GM18909 (cell line): ENCODE data around the gene BLOC1S5.

Experiments
- ATAC-seq: cut with Tn5 transposase; IDR thresholded peaks from one replicate; pipeline ENCODE4 v1.9.1; 2021; ENCODE audit warnings: mild to moderate bottlenecking; ENCODE audit not compliant: unreplicated experiment, poor library complexity

Gene BLOC1S5, protein sequence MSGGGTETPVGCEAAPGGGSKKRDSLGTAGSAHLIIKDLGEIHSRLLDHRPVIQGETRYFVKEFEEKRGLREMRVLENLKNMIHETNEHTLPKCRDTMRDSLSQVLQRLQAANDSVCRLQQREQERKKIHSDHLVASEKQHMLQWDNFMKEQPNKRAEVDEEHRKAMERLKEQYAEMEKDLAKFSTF

DNA sequence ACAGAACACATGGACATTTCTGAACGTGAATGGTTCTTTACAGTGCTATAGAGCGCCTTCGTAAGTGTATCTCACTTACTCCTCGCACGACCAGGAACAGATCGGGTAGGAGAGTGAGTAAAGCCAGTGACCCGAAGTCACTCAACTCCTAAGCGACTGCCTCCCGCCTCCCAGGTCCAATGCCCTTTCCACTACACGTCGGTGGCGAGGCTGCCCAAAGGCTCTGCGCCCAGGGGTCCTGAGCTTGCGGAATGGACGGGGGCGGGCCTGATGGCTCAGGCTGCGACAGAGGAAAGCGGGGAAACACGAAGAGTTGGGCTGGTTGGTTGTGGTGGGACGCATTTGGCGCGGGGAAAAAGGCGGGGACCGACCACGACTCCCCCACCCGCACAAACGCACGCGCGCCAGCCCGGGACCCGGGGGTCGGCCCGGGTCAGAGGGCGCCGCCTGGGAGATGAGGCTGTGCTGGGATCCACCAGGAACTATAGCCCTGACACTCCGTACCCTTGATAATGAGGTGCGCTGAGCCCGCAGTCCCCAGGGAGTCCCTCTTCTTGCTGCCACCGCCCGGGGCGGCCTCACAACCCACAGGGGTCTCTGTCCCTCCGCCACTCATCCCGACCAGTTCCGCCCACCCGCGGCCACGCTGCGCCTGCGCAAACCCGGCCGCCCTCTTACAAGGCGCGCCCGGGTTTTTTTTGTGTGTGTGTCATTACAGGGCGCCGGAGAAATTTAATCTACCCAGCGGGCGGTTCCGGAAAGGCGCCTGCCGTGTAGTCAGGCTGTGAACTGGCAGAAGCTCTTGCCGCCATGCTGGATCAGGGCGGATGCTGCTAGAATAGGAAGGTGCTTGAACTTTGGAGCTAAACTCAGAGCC, at the start of gene BLOC1S5:
Gene BLOC1S5 (minus strand): TSS at position 629 of the 877 bp plus-strand sequence. CDS start 13 bp downstream, at position 616.
- peak; percentile 92 for ATAC-seq

DNA sequence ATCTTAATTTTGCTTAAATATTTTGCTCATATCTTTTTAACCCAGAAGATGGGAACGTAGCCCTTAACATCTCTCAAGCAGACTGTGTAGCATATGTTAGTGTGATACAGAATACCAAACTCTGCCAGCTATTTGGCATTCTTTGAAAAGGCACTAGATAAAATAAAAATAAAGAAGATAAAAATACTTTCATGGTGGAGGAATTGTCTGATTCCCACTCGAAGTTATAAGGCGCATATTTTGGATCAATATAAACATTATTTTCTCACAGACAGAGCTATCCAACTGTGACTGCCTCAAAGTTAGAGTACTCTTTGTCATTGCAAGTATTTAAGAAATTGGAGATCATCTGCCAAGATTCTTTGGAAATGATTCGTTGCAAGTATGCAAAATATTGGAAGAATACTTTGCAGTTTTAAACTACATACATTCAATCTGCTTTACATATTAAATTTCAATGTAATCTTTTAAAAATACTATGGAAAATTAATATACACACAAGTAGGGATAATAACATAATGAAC, 49.0 kb upstream of the BLOC1S5 start:
- no peak for ATAC-seq

DNA sequence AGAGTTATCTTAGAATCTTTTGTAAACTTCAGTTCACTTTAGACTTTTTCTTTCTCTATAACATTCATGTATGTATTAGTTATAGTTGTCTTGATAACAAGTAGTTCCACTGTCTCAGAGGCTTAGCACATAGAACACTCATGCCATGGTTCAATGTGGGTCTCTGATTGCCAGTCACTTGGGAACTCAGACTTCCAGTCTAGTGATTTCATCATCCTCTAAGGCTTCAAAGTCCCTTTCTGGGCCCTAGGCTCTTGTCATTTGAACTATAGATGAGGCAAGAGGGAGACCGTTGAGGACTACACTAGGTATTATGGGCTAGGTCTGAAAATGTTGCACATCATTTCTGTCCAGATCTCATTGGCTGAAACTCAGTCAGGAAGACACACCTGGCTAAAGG, 46.5 kb upstream of the BLOC1S5 start:
- ATAC-seq = no peak

DNA sequence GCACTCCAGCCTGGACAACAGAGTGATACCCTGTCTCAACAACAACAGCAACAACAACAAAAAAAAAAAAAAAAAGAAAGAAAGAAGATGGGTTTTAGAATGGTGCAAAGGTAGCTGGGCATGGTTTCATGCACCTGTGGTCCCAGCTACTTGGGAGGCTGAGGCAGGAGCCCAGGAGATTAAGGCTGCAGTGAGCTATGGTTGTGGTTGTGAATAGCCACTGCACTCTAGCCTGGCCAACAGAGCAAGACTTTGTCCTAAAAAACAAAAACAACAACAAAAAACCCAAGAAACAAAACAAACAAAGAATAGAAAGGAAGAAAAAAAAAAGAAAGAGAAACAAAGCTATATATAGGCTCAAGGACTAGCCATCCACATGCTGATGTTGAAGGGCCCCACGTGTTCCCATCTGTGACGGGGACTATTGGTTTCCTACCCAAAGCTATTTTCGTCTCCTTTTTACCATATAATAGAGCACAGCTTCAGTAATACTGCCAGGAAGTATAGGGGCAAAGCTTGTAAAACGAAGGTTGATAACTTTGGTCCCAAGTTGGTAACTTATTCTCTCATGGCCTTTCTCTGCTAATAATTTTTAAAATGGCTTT, 46.0 kb upstream of the BLOC1S5 start:
- peak; percentile 79 for ATAC-seq

DNA sequence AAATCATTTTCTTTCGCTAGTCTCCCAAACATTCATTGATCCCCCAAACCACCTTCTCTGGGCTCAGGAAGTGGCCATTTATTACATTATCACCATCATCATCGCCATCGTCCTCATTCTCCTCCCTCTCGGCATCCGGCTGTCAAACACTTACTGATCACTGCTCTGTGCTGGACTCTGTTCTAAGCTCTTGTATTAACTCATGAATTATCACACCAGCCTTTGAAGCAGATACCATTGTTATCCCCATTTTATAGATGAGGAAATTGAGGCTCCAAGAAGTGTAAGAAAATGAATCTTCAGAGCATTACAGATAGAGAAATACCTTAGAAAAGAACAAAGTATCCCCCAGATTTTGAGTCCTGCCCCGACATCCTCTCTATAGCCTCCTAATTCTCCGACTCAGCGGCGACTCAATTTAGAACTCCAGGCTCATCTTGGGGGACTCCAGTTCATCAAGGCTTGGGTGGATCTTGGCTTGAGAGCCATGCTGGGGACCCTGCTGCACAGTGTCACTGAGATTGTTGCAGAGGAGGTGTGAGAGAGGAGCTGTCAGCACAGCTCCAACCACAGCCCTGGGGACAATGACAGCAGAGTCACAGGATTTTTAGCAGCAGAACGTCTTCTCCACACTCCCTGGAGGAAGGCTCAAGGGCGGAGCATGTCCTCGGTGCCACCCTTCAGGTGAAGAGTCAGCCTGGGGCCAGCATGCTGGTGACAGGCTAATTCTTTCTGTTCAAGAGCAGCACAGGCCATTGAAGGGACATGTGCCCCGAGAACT, 44.8 kb upstream of the BLOC1S5 start:
- ATAC-seq = no peak

DNA sequence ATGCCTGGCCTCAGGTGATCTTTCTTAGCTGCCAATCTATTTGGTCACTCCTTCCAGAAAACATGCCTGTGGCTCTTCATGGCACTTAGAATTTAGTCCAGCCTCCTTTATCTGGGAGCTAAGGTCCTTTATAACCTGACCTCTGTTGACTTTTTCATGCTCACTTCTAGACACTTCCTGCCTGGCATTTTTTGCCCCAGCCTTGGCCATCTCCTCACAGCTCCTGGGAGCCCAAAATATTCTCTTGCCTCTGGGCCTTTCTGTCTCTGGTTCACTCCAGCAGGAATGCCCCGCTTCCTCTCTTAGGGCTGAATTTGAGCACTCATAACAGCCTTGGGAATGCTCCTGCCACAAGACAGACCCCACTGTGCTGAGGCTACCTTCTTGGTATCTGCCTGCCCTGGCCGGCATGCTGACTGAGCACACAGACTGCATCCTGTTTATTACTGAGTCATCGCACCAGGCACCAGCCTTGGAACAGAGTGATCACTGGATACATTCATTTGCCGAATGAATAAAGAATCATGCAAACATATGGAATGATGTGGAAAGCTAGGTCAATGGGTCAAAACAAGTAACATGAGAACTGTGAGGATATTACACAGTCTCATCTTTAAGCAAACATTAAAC, 44.0 kb upstream of the BLOC1S5 start:
- no peak for ATAC-seq

DNA sequence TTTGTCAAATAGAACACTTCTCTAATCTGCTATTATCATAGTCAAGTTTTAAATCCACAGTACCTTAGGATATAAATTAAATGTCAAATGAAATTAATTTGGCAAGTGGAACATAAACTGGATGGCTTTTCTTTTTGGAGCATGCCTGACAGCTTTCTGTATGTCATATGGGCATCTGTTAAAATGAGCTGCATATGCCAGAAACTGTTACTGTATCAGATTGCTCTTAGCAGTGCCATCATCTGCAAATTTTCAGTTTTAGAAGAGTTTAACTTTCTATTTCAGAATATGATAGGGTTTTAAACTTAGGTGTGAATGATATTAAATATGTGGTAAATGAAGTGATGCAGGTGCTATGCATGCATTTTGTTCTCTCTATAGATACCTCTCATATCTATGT, 41.6 kb upstream of the BLOC1S5 start:
- no peak for ATAC-seq

DNA sequence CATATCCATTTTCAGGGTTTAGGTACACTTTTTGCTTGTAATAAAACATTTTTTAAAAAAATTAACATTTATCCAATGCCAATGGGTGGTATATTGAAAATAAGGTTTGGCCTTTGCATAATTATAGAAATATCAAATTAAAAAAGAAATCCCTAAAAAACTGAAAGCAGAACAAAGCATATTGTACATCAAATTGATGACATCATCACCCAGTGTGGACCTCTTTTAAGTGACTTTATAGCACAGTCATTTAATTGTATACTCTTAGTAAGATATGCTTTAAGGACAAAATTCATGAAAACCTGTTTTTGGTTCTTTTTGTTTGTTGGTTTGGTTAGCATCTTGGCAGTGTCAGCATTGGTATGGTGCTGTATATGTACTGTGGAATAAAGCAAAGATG, 39.5 kb upstream of the BLOC1S5 start:
- ATAC-seq = no peak

DNA sequence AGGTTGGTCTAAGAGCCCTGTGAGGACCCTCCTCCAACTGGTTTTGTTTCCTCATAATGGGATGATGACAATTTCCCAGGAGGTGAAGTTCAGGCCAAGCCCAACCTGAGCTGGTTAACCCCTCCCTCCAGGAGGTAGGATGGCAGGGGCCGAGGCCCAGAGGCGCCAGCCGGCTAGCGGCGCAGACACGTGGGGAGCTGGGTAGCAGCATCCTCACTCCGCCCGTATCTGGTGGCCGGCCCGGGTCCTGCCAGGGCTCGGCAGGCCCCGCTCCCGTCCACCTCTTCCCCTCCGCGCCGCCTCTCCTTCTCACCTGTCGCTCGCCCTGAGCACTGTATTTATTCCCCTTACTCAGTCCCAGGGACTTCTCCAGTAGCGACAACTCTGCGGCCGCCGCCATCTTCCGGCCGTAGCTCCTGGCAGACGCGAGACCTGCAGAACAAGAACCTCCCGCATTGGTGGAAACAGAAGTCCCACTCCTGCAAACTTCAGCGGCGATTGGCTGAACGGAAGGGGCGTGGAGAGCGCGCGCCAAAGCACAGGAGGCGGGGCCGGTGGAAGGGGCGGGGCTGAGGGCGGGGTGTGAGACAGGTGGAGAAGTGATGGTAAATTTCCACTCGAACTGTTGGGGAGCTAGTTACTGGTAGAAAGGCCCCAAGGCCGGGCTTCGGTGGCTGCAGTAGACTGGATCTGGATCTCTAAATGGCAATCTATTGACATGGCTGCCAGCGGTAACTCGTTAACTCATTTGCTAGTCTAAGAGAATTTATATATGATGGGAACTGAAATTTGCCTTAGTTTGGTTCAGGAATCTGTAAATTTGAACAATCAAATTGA, 38.2 kb upstream of the BLOC1S5 start, which contains the start of gene EEF1E1:
Gene EEF1E1 (minus strand): TSS at position 427 of the 837 bp plus-strand sequence. CDS start 27 bp downstream, at position 400.
- peak; percentile 99 for ATAC-seq

DNA sequence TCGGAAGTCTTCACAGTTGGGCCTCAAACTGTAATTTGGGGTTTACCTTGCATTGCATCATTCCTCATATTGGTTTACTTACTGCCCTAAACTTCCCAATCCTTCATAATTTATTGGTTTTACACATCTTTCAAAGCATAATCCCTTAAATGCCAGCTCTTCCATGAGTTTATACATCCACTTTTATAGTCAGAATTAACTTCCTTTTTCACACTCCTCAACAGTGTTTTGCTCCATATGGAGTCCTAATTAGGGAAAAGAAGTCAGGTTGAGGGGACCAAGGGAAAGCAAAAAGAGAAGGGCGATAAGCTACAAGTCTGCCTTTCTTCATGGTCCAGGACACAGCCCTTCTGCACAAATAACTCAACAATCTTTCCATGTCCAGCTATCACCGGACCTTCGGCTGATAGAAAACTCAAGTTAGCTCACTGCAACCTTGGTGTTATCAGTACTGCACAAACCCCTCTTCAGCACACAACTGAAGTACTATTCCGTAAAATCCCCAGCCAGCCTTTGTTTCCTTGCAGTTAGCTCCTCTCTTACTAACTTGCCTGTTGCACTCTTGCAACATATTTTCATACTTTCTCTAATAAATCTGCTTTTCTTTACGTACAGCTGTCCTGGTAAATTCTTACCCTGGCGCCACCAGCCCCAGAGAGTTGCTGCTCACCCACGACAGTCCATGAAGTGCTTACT, 36.1 kb upstream of the BLOC1S5 start:
- no peak for ATAC-seq

DNA sequence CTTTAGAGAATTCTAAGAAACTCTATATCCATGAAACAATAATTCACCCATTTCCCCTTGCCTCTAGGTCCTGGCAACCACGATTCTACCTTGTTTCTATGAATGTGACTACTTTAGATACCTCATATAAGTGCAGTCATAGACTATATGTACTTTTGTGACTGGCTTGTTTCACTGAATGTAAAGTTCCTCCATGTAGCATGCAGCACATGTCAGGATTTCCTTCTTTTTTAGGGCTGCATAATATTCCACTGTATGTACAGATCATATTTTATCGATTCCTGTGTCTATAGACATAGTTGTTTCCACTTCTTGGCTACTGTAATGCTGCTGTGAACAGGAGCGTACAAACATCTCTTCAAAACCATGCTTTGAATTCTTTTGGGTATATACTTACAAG, 26.5 kb upstream of the BLOC1S5 start:
- ATAC-seq = no peak

DNA sequence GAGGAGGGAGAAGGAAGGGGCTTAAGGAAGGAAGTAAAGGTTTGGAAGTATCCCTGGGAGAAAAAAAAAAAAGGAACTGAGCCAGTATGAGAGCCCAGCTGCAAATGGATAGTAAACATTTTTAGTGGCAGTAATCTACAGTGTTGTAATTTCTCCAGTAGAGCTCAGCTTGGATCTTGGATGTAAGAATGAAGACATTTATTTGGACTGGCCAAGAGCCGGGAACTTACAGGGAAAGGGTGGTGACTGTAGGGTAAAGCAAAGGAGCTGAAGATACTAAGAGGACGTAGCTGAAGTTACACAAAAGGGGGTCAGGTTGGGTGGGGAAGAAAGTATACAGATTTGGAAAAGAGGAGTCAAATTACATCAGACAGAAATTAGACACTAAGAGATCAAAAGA, 24.7 kb upstream of the BLOC1S5 start:
- ATAC-seq = no peak

DNA sequence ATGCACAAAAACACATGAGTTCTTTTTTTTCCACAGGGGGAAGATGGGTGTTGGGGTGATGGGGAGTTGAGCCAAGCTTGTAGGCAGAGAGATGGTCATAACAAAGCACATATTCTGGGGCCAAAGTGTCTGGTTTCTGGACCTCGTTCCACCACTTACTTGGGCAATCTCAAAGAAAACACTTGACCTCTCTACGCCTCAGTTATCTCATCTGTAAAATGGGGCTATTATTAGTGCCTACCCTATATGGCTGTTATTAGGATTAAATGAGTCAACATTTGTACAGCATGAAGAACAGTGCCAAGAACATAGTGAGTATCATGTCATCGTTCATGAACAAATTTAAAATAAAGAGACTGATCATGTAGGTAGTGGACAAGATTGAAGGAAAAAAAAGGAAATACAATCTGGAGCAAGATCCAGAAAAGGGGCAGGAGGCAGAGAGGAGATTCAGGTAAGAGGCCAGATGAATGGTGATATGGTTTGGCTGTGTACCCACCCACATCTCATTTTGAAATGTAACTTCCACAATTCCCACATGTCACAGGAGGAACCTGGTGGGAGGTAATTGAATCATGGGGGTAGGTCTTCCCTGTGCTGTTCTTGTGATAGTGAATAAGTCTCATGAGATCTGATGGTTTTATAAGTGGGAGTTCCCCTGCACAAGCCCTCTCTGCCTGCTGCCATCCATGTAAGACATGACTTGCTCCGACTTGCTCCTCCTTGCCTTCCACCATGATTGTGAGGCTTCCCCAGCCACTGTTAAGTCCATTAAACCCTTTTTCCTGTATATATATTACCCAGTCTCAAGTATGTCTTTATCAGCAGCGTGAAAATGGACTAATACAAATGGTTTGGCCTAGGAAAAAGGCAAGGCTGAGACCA, 23.9 kb upstream of the BLOC1S5 start:
- no peak for ATAC-seq

DNA sequence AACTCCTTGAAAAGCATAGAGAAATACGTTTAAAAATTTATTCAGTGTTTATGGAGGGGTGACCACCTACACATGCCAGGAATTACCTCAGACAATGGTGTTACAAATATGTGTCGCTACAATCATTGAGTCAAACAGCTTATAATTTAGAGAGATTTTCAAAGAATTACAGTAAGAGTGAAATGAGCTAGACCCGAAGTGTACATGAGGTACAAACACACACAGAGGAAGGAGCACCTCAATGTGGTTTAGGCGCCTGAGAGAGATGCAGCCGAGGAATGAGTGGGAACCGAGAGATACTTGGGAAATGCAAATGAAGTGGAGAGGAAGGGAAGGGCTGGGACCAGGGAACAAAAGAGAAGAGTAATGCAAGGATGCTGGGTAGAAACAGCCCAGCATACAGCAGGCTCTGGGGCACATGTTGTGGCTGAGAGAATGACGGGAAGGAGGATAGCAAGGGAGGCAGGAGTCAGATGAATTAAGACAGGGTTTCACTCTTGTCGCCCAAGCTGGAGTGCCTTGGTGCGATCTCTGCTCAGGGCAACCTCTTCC, 22.6 kb upstream of the BLOC1S5 start:
- ATAC-seq = no peak

DNA sequence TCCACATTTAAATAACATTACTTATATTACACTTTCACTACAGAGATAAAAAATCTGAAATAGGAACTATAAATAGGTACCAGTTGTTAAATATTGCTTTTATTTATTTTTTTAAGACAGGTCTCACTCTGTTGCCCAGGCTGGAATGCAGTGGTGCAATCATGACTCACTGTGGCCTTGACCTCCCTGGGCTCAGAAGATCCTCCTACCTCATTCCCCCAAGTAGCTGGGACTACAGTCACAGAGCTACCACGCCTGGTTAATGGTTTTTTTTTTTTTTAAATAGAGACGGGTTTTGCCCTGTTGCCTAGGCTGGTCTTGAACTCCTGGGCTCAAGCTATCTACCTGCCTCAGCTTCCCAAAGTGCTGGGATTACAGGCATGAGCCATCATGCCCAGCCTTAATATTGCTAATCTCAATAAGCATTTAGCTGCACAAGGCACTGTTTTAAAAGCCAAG, 20.9 kb upstream of the BLOC1S5 start:
- ATAC-seq = no peak

DNA sequence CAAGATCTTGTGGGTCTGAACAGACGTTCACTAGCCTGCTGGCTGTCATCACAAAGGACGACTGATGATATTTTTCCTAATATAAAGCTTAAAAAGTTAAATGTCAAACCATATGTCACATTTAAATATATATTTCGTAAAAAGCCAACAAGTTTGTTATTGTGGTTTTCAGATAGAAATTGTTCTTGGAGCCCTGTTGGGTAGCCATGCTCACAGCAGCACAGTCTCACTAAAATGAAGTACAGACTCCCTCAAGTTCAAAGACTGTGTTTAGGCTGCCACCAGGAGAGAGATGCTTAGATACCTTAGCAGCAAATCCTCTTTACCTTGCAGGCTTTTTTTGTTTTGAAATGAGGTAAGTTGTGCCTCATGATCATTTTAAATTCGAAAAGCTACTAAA, 20.4 kb upstream of the BLOC1S5 start:
- ATAC-seq = no peak
